HG03097 (cell line): Measurements from ENCODE around the gene BEAN1.
"Not testable (repeated sequence)": the region's sequence is repeated elsewhere in the genome, so short reads cannot be mapped to it uniquely, and the experiment has no call there.

Experiments
- ATAC-seq: cut with Tn5 transposase; IDR thresholded peaks from one replicate; pipeline ENCODE4 v1.9.1; 2021; ENCODE audit not compliant: unreplicated experiment, low FRiP score

BEAN1 gene

DNA sequence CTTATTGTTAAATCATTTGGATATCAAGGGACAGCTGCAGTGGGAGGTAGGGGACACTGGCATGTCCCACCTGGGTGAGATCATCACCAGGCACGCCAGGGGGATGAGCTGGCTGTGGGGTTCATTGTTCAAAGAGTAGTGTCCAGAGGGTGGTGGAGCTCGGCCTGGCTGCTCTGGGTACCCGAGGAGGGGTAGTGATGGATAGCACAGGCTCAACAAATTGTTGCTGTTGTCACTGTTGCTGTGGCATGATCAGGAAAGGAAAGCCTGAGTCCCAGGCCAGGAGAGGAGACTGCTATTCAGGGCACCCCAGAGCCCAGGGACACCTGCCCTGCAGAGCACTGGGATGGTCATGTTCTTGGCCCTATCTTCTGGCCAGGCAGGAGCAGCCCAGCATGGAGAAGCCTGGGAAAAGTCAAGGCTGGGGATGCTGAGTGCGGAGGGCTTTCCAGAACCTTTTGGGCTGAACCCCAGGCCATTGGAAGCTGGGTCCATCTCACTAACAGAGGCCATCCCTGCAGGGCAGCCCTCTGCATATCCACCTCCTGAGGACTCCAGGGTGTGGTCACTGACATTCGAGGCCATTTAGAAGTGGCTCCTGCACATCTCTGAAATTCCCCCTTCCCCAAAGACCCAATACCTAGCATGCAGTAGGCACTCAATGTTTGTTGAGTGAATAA, 12.1 kb downstream of the BEAN1 start:
- ATAC-seq = no peak

DNA sequence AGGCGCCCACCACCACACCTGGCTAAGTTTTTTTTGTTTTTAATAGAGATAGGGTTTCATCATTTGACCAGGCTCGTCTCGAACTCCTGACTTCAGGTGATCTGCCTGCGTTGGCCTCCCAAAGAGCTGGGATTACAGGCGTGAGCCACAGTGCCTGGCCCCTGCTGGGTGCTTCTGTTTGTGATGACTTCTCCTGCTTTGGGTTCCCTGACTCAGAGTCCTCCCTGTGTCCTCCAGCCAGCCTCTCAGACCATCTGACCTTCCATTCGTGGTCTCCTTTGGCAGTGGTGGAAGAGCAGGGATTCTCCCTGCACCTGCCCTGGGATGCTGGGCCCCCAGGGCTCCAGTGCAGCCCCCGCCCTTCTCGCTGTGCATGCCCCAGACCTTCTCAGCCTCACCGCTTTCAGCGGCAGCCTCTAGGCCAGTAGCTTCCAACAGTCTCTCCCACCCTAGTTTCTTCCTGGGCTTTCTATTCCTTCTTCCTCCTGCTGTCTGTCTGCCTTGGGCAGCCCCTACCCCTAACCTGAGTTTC, 13.2 kb downstream of the BEAN1 start:
- no peak for ATAC-seq

DNA sequence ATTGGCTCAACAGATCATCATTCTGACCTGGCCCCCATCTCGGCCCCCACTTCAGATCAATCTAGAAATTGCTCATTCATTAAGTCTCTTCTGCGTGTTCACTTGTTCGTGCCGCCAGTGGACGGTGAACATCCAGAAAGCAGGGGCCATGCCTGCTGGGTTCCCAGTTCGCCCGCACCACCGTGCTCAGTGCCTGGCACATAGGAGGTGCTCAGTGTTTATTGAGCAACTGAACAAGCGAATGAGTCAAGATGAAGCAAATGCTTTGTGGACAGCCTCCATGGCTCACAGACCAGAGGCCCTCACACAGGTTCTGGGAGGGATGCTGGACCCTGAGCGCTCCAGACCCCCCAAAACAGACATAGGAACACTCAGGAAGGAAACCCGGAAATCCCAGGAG, 13.9 kb downstream of the BEAN1 start:
- ATAC-seq = no peak

- no peak for ATAC-seq
These were observed 14.7 kb downstream of the BEAN1 start for GRCh38 chr16:66441586-66442375.

- ATAC-seq = no peak
These were observed 15.6 kb downstream of the BEAN1 start for GRCh38 chr16:66442502-66443268.

DNA sequence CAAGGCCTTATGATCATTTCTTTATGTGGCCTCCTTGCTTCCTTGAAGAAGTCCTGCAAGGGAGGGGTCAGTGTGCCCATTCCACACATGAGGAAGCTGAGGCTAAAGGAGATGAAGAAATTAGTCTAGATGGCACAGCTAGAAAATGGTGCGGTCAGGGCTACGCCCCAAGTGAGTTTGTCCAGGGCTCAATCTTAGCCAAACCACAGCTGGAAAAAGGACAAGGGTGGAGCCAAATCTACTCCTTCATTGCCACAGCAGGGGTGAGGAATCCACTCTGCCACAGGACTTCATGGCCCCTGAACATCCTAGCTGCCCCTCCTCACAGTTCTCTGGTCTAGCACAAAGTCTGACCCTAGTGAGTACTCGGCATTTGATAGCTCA, 16.2 kb downstream of the BEAN1 start:
- ATAC-seq = no peak

DNA sequence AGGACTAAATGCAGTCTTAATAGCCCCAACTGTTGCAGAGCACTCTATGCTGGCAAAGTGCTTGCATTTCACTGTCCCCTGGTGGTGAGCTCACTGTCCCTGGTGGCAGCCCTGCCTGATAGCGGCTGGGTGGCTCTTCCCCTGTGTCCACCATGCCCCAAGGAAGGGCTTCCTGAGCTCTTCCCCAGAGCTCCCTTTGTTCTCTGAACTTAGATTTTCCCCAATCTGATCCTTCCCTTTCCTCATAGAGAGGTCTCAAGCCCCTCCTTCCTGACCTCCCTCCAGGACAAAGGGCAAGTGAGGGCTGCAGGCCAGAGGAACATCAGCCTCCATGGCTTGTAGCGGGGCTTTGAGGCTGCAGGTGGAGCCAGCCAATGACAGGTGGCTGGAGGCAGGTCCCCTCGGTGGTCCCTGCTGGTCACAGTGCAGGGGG, 17.0 kb downstream of the BEAN1 start:
- ATAC-seq = no peak

DNA sequence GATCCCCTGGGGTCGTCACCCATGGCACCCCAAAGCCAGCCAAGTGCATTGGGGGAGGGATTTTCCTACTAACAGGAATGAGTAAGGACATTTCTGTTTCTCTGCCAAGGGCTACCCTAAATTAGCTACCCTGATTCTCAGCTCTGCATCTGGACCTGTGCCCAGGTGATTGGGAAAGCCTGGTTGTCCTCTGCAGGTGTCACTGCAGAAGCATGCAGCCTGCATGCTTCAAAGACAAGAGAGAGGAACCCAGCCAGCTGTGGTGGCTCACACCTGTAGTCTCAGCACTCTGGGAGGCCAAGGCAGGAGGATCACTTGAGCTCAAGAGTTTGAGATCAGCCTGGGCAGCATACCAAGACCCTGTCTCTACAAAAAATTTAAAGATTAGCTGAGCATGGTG, 19.6 kb downstream of the BEAN1 start:
- ATAC-seq = no peak

GRCh38 chr16:66447491-66447890, 20.4 kb downstream of the BEAN1 start:
- ATAC-seq = no peak

DNA sequence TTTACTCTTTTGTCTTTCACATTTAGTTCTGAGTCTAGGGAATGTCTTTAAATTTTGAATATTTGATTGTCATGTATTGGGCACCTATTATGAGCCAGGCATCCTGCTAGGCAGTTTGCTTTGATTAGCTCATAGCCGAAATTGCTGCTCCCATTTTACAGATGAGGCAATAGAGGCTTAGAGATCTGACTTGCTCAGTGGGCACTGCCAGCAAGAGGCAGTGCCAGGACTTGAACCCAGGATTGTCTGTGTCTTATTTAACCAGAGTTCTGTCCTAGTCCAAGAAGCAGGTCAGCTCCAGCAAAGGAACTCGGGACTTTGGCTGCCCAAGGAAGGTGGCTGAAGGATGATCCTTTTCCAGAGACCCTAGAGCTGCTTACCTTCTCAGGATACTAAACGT, 24.5 kb downstream of the BEAN1 start:
- ATAC-seq = no peak

GRCh38 chr16:66453230-66453629, 26.1 kb downstream of the BEAN1 start:
- not testable (repeated sequence) for ATAC-seq

DNA sequence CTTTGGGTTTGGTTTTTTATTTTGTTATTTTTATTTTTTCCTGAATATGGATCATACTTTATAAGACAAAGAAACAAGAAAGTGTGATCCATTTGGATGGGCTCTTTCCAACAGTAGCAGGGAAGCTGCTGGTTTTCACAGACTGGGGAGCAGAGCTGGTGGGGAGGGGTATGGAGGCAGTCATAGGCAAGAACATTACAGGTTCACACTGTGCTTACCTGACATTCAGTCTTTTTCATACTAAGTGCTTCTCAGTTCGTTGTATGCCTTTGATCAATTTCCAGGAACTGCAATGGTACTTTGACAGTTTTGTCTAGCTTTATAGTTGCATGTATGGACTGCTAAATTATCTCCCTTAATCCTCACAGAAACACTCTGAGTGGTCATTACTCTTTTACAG, 27.7 kb downstream of the BEAN1 start:
- ATAC-seq = no peak

DNA sequence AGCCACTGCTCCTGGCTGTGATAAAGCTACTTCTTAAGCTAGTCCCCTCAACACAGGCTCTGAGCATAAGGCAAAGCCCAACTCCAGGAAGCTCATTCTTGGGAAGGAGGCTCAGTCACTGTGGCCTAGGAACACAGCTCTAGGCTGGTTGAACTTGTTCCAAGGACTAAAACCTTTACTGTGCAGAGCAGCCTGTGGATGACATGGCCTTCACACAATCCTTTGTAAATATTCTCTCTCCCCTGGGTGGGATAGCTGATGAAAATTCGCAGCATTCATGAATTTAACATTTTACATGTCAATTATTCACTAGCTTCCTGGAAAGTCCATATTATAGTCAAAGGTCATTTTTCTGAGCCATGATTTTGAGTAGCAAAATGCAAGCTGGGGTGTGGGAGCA, 28.9 kb downstream of the BEAN1 start:
- ATAC-seq = no peak

DNA sequence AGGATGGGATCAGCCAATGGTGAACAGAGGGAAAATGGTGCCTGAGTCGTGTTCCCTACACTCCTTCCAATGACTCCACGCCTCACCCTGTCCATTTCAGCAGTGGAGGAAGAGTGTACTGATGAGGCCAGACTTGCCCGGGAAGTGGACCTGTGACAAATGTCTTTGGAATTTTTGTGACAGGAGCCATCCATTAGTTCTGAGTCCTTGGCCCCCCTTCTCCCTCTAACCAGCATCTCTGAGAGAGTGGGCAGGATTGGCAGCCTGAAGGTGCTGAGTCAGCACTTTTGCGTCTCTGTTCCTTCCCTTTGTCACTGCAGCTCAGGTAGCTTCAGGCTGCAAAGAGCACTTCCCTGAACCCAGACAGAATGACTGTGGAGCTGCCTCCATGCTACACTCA, 30.8 kb downstream of the BEAN1 start:
- ATAC-seq = no peak

- no peak for ATAC-seq
These were observed 31.2 kb downstream of the BEAN1 start for GRCh38 chr16:66458292-66458691.

- ATAC-seq = no peak
These were observed 31.8 kb downstream of the BEAN1 start for GRCh38 chr16:66458853-66459252.

- no peak for ATAC-seq
These were observed 32.8 kb downstream of the BEAN1 start for GRCh38 chr16:66459878-66460277.

- no peak for ATAC-seq
These were observed 33.6 kb downstream of the BEAN1 start for GRCh38 chr16:66460703-66461102.

DNA sequence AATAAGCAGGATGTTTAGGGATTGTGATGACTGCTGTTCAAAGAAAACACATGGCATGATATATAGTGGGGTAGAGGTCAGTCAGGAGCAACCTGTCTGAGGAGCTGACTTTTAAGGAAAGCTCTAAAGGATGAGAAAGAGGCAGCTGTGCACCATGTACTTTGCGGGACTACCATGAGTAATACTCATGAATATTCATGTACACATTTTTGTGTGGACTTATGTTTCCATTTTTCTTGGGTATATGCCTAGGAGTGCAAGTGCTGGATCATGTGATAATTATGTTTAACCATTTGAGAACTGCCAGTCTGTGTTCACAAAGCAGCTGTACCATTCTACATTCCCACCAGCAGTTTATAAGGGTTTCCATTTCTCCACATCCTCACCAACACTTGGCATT, 35.8 kb downstream of the BEAN1 start:
- ATAC-seq = no peak

GRCh38 chr16:66465946-66466345, 38.9 kb downstream of the BEAN1 start:
- ATAC-seq = not testable (repeated sequence)

- not testable (repeated sequence) for ATAC-seq
These were observed 39.5 kb downstream of the BEAN1 start for GRCh38 chr16:66466636-66467035.
